Stimulated activated CD4-positive, alpha-beta T cell treated with anti-CD3 and anti-CD28 coated beads, Interleukin-4, amount 100 ng/mL, for 24 hours (primary cell): ENCODE measurements around the gene UBE2E3.

ENCODE experiments used
- DNase-seq: peaks from one replicate; pipeline ENCODE4 v3.0.0-alpha.2; 2020

UBE2E3 gene

DNA sequence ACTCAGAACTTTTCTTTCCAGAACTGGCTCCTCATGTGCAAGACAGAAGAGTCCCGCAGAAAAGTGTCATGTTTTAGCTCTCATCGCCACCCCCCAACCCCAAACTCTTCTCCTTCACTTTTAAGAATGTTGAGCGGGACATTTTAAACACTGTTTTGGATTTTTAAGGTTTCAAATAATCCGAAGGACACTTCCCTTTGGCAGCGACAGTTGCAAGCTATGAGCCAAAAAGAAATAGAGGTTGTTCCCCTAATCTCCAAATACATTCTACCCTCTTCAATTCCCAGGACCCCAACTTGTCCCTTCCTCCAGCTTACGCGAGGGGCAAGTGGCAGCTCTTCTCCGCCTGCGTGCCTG, 678 bp upstream of the UBE2E3 start:
- no peak for DNase-seq

DNA sequence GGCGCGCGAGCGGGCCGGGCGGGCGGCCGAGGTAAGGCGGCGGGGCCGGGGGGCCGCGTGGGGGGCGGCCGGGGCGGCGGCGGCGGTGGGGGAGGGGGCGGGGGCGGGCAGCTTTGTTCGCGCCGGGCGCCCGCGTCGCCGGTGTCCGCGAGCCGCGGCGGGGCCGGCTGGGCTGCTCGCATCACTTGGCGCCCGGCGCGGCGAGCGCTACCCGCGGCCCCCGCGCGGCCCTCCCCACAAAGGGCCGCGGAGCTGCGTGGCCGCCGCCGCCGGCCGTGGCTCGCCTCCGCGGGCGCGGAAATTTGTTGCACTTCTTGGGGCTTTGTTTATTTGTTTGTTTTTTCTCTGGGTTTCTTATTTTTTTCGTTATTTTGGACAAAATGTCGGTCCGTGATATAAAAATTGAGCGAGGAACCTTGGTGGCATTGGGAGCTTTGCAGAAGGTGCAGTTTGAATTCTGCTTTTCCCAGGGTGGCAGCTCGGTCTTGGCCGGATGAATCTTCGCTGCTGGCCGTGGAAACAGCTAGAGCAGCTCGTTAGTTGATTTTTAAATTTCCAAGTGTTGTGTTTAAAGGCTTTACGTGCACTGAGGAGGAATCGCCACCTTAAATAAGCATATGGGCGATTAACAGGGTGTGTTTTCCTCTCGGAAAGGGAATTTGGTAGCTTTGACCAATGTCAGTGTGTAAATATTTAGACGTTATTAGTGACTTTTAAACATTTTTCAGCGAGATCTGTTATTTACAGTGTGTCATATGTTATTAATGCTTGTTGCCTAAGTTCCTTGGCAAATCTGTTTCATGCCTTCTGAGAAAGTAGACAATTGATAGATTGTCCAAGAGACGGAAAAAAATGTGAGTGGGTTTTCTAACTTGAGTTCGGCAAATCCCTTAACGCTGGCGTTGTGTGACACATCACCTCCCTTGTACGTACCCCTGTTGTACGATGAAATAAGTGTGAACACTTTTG, 822 bp downstream of the UBE2E3 start:
- peak; percentile 20 for DNase-seq

DNA sequence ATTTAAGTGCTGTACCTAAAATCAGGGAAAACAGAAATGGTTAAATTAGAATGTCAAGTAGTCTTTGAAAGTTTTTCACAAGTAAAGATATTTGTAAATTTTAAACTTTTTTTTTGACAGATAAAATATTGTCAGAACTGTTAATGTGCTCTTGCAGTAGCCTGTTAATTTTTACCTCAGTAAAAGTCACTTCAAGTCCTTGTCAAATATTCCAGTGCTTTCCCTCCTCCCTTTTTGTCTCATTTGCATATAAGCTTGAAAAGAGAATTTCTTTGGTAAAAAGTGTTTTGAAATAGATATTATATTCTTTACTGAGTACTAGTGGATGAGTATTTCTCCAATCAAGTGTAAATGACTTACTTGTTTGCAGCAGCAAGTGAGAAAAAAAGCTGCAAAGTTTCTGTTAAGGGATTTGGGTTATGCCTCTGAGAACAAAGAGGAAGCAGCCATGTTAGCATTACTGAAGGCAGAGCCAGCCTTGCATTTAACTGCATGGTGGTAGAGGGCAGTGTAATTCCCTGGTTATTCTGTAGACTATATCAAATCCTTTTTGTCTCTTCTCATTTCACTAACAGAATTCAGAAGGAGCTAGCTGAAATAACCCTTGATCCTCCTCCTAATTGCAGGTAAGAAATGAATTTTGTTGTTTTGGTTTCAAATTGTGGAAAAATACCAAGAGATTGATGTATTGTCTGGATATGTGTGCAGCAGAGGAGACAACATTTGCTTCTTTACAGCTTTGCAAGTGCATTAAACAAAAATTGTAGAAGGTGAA, 3.2 kb downstream of the UBE2E3 start:
- peak; percentile 11 for DNase-seq

DNA sequence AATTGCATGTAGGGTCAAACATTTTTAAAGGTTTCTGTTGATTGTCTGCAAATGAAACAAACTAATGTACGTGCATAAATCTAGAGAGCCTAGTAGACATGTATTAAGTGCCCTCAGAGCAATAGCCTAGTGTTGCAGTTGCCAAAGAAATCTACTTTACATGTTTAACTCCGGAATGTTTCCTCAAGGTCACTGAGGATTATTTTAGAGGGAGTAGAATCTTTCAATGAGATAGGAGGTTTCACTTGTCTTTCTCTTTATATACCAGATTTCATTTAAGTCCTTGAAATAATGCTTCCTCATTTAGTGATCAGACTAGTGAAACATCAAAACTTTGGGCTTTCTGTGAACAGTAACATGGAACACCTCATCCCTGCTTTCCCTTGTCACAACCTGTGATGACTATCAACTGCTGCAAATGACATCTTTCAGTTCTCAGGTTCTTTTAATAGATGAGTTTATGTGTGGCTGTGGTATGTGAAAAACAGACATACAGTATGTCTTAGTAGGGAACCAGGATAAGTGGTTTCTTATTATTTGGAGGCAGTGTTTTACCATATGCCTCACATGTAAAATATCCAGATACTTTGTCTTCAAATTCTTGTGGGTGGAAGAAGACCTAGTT, 5.5 kb downstream of the UBE2E3 start:
- no peak for DNase-seq

DNA sequence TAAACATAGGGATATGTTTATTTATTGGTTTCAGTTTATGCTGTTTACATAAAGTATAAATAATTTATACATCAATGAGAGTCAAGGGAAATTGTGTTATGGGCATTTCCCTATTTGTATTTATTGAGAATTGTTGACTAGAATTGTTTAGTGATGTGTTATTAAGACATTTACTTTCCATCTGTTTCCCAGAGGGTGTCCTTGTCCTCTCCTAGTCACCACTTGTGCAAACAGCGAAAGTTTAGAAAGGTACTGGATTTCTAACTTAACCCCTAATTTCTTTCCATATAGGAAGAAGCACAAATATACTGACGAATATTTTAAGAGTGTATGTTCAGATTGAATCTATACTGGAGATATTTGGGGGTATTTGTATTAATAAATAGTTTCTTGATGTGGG, 6.7 kb downstream of the UBE2E3 start:
- DNase-seq, result no peak

DNA sequence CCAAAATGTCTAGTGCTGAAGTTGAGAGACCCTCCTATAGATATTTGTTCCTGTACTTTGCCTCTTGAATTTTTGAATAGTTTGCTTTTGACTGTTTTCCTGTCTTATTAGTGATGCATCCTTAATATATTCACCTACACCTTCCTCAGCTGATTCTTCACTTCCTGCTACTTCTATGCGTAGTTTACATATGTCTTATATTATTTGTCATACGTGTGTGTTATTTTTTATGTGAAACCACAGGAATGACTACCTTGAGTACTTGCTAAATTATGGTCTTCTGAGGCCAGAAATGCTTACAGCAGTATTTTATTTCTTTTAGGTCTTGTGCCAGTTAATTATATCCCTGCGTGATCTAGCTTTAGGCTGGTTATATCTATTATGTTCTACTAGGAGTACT, 9.9 kb downstream of the UBE2E3 start:
- no peak for DNase-seq

DNA sequence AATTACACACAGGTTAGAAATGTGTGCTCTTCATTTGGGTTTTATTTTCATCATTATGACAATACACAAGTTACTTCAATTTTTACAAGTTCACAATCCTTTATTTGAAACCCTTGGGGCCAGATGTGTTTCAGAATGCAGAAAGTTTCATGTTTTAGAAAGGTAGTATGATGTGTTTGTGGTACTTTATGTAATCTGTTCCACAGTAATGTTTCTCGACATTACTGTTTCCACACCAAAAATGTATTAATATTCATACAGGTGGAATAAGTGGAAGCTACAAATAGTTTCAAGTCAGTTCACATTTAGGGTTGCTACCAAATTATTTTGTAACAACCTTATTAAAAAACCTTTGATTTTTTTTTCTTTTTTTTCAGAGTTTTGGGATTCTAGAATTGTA, 10.4 kb downstream of the UBE2E3 start:
- DNase-seq, result no peak

DNA sequence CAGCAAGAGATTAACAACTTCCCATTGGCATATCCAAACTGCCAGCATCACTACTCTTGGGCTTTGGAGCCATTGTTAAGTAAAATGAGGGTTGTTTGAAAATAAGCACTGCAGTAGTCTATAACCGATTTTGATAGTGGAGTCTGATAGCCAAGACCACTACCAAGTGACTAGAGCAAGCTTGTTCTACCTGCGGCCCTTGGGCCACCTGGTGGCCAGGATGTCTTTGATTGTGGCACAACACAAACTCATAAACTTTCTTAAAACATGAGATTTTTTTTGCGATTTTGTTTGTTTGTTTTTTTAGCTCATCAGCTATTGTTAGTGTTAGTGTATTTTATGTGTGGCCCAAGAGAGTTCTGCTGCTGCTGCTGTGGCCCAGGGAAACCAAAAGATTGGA, 11.0 kb downstream of the UBE2E3 start:
- no peak for DNase-seq

DNA sequence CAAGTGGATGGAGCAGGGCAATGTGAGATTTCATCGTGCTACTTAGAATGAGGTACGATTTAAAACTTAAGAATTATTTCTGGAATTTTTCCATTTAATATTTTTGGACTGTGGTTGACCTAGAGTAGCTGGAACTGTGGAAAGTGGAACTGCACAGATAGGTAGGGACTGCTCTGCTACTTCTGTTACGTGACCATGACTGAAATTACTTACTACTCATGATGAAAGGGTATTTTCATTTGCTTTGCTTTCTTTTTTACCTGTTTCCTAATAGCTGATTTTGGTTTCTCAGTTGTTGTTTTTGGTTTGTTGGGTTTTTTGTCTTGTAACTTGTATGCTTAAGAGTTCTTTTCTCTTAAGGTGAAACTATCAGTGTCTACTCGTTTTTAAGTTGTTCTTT, 11.4 kb downstream of the UBE2E3 start:
- DNase-seq, result no peak

DNA sequence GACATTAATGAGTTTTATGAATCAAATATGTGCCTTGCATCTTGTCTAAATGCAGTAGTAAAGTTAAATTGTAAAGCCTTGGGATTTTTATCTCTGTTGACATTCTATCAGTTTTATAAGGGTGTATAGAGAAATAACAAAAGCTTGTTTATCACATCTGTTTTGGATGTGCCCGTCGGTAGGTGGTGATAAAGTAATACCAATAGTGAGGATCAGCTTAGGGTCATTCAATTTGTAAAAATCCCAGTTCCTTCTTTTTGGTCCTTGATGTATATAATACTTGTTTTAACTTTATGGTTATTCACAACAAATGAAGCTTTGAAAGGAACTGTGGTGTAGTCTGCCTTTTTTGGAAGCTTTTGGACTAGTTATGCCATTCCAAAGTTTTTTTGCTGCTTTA, 12.6 kb downstream of the UBE2E3 start:
- DNase-seq, result no peak

DNA sequence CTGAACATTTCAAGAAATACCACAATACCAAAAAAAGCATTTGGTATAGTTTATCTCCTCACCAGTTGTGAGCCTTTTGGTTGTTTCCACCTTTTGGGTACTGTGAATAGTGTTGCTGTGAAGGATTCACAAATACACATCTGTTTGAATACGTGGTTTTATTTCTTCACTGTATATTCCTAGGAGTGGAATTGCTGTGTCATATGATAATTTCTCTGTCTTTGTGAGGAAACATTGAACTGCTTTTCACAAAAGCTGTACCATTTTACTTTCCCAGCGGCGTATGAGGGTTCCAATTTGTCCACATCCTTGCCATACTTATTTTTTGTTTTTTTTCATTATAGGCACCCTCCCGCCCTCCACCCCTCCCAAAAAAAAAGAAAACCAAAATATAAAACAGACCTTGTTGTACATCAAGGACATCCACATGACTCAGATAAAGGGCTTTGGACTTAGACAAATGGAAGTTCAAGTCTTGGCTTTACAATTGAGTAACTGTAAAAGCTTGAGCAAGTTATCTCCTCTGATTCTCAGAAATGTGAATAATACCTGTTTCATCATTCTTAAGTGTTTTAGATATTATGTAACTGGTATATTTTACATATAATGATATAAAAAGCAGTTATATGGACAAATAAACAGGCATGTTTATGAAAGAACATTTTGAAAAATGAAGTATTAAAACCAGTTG, 19.0 kb downstream of the UBE2E3 start:
- DNase-seq, result no peak

DNA sequence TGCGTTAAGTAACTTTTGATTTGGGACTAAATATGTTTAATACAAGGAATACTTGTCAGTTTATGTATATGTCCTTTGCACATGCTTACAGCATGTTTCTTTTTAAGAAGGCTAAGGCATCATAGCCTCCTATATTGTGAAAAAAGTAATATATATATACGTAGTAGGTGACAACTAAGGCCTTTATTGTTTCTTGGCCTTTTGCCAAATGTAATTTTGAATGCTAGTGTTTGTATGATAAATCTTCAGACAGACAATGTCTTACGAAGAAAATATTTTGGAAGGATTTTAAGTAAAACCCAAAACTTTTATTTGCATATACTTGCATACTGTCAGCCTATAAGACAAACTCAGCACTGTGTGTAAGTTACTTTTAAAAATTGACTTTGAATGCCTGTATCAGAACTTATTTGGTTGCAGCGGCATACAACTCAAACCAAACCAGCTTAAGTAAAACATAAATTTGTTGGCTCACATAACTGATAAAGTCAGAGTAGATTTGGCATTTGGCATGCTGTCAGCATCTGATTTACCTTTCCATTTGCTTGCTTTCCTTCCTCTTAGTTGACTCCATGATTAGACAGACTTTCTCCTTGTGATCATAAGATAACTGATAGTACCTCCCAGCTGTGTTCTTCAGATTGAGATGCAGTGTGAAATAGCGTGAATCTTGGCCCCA, 24.4 kb downstream of the UBE2E3 start:
- DNase-seq, result no peak

DNA sequence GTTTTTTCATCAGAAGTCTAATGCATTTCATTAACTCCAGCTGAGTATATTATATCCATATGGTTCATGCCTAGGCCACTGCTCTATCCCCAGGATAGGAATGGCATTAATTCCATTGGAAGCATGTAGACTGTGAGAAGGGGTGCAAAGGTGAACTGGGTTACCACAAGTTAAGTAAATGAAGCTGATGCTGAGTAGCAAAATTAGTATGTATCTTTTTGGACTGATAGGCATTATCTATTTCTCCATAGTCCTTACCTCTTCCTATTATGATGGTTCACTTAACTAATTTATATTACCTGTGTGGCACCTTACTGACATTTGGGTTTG, 24.9 kb downstream of the UBE2E3 start:
- DNase-seq, result no peak

DNA sequence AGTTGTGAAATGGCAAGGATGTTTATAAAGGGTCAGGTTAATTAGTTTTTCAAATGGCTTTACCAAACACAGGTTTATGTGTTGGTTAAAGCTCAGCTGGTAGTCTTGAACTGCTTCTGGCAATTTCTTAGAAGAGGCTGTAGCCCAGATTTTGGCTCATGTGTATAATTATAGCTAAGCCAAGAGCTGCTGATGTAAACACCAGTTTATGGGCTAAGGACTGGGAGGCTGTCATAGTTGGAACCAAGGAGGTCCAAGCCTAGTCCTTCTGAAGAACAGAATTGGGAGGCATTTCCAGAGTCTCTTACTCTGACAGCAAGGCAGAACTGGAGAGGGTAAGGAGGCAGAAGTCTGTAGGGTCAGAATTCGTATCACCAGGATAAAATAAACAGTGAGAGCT, 25.4 kb downstream of the UBE2E3 start:
- no peak for DNase-seq

DNA sequence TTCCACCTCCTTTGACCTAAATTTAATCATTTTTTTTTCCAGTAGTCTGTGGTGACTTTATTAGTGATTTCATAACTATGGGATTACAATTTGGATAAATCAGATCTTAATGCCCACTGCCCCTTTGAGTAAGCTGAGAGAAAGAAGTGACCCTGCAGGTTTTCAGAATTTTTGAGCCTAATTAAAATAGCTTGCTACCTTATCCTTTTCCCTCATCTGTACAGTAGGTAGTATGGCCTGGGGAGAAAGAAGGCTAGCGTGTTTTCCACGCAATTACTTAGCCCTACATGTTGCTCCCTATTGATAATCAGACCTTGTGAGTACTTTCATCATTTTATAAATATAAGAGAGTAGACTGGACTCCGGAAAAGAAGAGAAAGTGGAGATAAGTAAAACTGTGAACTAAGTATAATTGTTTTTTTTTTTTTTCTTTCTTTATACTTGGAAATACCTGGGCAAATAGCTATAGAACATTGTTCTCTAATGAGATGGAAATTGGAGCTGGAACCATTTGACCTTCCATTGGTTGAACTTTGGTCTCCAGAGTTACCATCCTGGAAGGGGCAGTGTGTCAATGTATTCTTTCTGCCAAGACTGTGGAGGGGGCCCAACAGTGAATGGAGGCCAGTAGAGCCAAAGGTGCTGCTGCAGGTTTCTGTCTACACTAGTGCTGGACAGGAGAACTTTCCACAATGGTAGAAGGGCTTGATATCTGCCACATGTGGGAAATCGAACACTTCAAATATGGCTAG, 26.9 kb downstream of the UBE2E3 start:
- DNase-seq, result no peak

DNA sequence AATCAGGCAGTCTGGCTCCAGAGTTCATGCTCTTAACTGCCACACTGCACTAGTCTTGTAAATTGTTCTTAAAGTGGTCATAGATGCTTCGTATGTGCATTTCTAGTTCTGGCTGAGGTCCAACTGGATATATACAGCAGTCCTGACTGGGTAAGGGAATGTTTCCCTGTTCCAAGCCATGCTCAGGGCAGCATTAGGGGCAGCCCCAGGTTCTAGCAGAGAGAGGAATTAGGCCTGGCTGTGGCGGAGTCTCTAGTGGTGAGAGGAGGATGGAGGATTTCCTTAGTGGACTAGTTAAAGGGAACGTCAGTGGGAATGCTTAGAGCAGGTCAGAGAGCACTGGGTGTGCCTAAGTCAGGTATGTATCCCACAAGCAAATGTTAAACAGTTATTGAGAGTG, 28.0 kb downstream of the UBE2E3 start:
- no peak for DNase-seq

DNA sequence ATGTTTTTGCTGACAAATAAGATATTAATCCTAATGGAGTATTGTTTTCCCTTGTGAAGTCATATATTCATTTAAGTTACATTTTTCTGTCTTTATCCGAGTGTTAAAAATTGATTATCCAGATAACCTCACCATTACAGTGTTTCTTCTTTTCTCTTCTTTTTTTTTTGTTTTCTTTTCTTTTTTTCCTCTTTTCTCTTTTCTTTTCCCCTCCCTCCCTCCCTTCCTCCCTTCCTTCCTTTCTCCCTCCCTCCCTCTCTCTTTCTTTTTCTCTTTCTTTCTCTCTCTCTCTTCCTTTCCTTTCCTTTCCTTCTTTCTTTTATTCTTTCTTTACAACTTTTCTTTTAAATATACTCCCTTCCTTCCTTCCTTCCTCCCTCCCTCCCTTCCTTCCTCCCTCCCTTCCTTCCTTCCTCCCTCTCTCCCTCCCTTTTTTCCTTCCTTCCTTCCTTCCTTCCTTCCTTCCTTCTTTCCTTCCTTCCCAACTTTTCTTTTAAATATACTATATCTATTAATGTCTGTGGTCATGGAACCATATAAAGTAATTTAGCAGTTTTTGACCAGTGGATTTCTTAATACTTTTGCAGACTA, 40.9 kb downstream of the UBE2E3 start:
- DNase-seq, result no peak

DNA sequence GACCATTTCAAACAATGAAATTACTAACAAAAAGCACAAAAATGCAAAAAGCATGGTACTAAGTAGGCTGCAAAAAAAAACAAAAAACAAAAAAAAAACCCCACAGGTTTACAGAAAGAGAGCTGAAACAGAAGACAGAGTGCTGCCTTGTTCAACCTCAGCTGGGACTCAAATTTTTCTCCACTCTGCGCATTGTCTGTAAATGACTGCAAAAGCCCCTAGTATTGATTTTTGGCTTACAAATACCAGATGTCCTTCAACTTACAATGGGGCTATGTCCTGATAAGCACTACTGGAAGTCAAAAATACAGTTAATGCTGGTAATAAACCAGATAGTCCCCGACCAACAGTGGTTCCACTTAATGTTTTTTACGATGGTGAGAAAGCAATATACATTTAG, 42.2 kb downstream of the UBE2E3 start:
- DNase-seq, result no peak

DNA sequence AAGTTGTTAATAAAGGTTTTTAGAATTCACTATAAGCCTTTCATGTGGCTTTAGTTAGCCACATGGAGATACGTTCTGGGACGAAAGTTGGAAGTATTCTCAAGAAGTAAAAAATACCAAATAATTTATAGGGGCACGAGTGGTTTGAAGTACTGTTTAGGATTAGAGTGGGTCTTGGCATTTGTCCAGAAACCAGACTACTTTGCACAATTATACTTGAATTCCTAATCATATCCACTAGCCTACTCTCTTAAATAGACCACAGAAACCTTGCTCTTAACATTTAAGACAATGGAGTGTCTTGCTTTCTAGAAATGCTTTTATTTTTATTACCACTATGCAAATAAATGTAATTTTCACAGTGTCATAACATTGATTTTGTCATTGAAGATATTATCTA, 44.6 kb downstream of the UBE2E3 start:
- DNase-seq, result no peak

DNA sequence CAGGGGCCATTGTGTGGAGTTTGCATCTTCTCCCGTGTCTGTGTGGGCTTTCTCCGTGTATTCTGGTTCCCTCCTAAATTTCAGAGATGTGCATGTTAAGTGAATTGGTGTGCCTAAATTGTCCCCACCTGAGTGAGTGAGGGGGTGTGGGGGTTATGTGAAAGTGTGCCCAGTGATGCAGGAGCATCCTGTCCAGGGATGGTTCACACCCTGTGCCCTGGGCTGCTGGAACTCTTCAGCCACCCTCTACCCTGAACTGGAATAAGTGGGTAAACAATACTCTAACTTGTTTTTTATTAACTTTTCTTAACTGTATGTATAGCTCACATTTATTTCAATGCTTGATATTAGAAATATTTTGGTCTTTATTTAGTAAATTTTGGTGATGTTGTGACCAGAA, 56.0 kb downstream of the UBE2E3 start:
- no peak for DNase-seq

DNA sequence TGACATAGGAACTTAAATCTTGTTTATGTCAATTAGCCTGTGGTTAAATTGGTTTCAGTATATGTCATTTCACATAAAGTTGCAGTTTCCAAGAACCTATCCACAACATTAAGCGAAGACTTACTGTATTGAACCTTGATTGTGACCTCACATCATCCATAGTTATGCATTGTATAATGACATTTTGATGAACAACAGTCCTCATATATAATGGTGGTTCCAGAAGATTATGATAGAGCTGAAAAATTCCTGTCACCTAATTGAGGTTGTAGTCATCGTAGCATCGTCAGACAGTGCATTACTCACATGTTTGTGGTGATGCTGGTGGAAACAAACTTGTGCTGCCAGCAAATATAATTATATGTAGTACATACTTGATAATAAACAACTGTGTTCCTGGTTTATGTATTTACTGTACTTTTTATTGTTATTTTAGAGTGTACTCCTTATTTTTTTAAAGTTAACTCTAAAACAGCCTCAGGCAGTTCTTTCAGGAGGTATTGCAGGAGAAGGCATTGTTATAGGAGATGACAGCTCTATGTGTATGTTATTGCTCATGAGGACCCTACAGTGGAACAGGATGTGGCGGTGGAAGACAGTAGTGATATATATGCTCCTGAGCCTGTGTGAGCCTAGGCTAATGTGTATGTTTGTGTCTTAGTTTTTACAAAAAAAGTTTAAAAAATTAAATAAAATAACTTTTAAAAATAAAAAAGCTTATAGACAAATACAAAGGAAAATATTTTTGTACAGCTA, 56.6 kb downstream of the UBE2E3 start:
- DNase-seq, result no peak
